Prostate gland (tissue), 2 donors: ENCODE data around the gene IGDCC3. TPM values are rescaled to one million over a fixed set of nuclear protein-coding genes. Genes with fewer than 3 reads are reported as not detected.

Experiments
- DNase-seq: peaks from one replicate; pipeline ENCODE4 v3.0.0-alpha.2; 2019; ENCODE audit warnings: low spot score
- H3K27ac ChIP-seq, 2 donors: fragments of 200-600 bp; sonication (generic); 2 replicates each; pipeline ENCODE4 v1.5.1; 2017 to 2019
- H3K27me3 ChIP-seq: fragments of 200-600 bp; sonication (generic); replicated peaks from 2 replicates; pipeline ENCODE4 v1.5.1; 2019; ENCODE audit not compliant: insufficient read depth
- H3K36me3 ChIP-seq, 2 donors: fragments of 200-600 bp; sonication (generic); 1 replicate in 1 of 2; 2 replicates in 1 of 2; pipeline versions ENCODE4 v1.5.1 to v1.8.1; 2017 to 2019
- H3K4me1 ChIP-seq: fragments of 200-600 bp; sonication (generic); replicated peaks from 2 replicates; pipeline ENCODE4 v1.5.1; 2019
- H3K4me3 ChIP-seq, 2 donors: fragments of 200-600 bp; sonication (generic); 2 replicates each; pipeline ENCODE4 v1.5.1; 2017 to 2019
- H3K9me3 ChIP-seq: fragments of 200-600 bp; sonication (generic); 2 replicates; pipeline ENCODE4 v1.5.1; 2017
- POLR2A ChIP-seq: fragments of 450-650 bp; IDR thresholded peaks from one replicate; pipeline ENCODE4 v1.6.1; 2016; ENCODE audit warnings: antibody characterized with exemption, mild to moderate bottlenecking
- POLR2AphosphoS5 ChIP-seq: sonication (generic); formaldehyde crosslinking; IDR thresholded peaks from one replicate; pipeline ENCODE4 v1.6.1; 2017; ENCODE audit warnings: antibody characterized with exemption
- WGBS: methylation state at CpG from one replicate; pipeline ENCODE4 v1.1.5; 2018; 5-methylcytosine and 5-hydroxymethylcytosine counted together
- intact Hi-C: fragments of 100-400 bp; cut with DNase I; formaldehyde crosslinking; loops from one replicate; pipeline ENCODE4 v1.14.2; 2022
- total RNA-seq, 2 donors: library from RNA; depleted of rRNA; stranded (reverse); fragments of >200 nt; gene quantifications; one replicate each; pipeline ENCODE4 v1.1.0, GENCODE V29; 2016
- TF ChIP-seq, protein P1 (sequence below), 4 experiments: fragments of 200-600 bp in 2 of 4; fragments of 450-650 bp in 2 of 4; sonication (generic) in 2 of 4; IDR thresholded peaks; 1 replicate in 3 of 4; 2 replicates in 1 of 4; pipeline ENCODE4 v1.5.1; 2016 to 2019; ENCODE audit warnings: antibody characterized with exemption in 4 of 4, mild to moderate bottlenecking in 2 of 4, moderate library complexity in 2 of 4

Gene IGDCC3
- total RNA-seq, 2 donors from 2014 or later: 0.05 to 2.7 TPM

- WGBS: 92% methylated on average over 3 of the region's 3 CpGs
Measured at GRCh38 chr15:65369651-65370050, 8.2 kb downstream of the IGDCC3 start.

GRCh38 chr15:65369212-65369547 lies 8.6 kb downstream of the IGDCC3 start:
- Histone ChIP-seq H3K9me3 (no peaks in the 10 kb centered on the region), H3K4me3 (no peak overlapping the region), H3K27me3 (no peaks in the 10 kb centered on the region), H3K36me3 (no peaks in the 10 kb centered on the region), H3K27ac (no peak overlapping the region), H3K4me1 (no peaks in the 10 kb centered on the region)
- TF ChIP-seq, protein P1, sequence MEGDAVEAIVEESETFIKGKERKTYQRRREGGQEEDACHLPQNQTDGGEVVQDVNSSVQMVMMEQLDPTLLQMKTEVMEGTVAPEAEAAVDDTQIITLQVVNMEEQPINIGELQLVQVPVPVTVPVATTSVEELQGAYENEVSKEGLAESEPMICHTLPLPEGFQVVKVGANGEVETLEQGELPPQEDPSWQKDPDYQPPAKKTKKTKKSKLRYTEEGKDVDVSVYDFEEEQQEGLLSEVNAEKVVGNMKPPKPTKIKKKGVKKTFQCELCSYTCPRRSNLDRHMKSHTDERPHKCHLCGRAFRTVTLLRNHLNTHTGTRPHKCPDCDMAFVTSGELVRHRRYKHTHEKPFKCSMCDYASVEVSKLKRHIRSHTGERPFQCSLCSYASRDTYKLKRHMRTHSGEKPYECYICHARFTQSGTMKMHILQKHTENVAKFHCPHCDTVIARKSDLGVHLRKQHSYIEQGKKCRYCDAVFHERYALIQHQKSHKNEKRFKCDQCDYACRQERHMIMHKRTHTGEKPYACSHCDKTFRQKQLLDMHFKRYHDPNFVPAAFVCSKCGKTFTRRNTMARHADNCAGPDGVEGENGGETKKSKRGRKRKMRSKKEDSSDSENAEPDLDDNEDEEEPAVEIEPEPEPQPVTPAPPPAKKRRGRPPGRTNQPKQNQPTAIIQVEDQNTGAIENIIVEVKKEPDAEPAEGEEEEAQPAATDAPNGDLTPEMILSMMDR (IDR thresholded peaks at IDR 0.05): no peak
- DNase-seq: no peak
- intact Hi-C loops: no loop called here
- 82% methylated on average over 3 of the region's 3 CpGs for WGBS

More at GRCh38 chr15:65369651-65370050, 8.2 kb downstream of the IGDCC3 start:
- Histone ChIP-seq H3K4me3 (no peak overlapping the region), H3K4me1 (no peaks in the 10 kb centered on the region), H3K27me3 (no peaks in the 10 kb centered on the region), H3K36me3 (no peaks in the 10 kb centered on the region), H3K27ac (no peak overlapping the region), H3K9me3 (no peaks in the 10 kb centered on the region)
- no peak for TF ChIP-seq POLR2AphosphoS5
- TF ChIP-seq POLR2A: no peak
- TF ChIP-seq, protein P1 (IDR thresholded peaks at IDR 0.05): no peak
- intact Hi-C loops: no loop called here
- DNase-seq: no peak

DNA sequence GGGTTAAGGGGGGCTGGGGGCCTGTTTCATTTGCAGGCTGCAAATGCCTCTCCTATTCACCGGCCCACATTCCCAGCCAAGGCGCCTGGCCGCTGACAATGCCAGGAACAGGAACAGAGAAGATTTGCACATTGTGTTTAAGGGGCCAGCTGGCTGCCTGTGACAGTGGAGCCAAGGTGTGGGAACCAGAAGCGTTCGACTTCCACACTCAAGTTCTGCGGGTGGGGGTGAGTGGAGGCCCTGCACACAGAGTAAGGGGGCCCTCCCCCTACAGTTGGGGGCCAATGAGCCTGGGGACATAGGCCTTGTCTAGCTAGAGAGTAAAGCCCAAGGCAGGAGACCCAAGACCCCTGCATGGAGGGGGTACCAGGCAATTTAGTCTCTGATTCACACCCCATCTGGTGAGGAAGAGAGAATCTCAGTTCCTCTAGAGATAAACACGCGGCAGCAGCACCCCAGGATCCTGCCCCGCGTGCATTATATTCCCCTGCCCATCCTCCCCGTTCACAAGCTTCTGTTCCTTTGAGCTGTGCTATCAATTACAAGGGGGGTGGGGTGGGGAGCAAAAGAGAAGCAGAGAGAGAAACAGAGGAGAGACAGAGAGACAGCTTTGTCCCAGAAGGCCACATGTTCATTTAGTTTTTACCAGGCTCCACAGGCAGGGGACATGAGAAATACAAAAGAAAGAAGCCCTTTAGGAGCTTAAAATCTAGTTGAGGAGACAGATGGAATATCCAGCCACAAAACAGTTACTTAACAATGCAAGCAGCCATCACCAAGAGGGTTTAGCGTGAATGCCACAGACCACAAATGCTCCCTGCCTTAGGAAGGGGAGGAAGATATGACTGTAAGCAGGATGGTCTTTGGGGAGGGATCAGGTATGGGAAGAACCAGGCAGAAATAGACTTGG lies 9.2 kb downstream of the IGDCC3 start:
- Histone ChIP-seq H3K27ac (no peak overlapping the region), H3K4me3 (no peak overlapping the region), H3K36me3 (no peaks in the 10 kb centered on the region), H3K4me1 (no peaks in the 10 kb centered on the region), H3K27me3 (no peaks in the 10 kb centered on the region), H3K9me3 (no peaks in the 10 kb centered on the region)
- TF ChIP-seq, protein P1 (IDR thresholded peaks at IDR 0.05): no peak
- TF ChIP-seq POLR2AphosphoS5 (no peak), POLR2A (no peak)
- intact Hi-C loops: no loop called here
- WGBS: 49% methylated on average over 12 of the region's 12 CpGs
- DNase-seq: no peak

DNA sequence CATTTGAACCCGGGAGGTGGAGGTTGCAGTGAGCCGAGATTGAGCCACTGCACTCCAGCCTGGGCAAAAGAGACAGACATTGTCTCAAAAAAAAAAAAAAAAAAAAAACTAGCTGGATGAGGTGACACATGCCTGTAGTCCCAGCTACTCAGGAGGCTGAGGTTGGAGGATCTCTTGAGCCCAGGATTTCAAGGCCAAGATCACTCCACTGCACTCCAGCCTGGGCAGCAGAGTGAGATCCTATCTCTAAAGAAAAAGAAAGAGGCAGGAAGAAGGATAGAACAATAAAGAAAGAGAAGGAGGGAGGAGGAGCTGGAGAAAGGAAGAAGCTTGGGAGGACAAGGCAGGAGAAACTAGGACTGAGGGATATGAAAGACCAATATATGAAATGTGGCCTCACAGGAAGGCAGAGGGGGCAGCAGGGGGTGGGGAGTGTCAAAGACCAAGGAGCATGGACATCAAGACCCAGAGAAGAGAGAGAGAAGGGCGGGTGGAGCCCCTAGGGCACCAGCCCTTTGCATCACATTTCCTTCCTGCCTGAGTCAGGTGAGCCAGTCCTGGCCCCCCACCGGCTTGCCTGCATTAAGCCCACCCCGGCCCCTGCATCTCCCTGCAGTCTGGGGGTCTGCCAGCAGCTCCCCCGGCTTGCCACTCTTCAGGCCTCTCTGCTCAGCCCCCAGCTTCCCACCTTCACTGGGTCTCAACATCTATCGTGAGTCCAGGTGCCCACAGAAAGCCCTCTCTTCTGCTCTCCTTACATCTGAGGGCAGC lies 11.5 kb downstream of the IGDCC3 start:
- Histone ChIP-seq H3K4me1 (no peaks in the 10 kb centered on the region), H3K4me3 (no peak overlapping the region), H3K9me3 (no peaks in the 10 kb centered on the region), H3K27me3 (no peaks in the 10 kb centered on the region), H3K27ac (no peak overlapping the region), H3K36me3 (no peaks in the 10 kb centered on the region)
- no peak for TF ChIP-seq POLR2A
- no peak for TF ChIP-seq POLR2AphosphoS5
- TF ChIP-seq, protein P1 (IDR thresholded peaks at IDR 0.05): no peak
- WGBS: 87% methylated on average over 7 of the region's 7 CpGs
- intact Hi-C loops: no loop called here
- no peak for DNase-seq
